CD4-positive, alpha-beta T cell treated with Interleukin-6 at 100 ng/mL for 8 hours (primary cell): ENCODE measurements around the gene NFX1.
A peak's percentile ranks its signal among the peaks of the same experiment; 100 is the strongest.
"Not testable (repeated sequence)": the region's sequence is repeated elsewhere in the genome, so short reads cannot be mapped to it uniquely, and the experiment has no call there.

Experiments
- DNase-seq: peaks from one replicate; pipeline ENCODE4 v3.0.0-alpha.2; 2020; ENCODE audit warnings: mixed read lengths, low spot score

The NFX1 gene

GRCh38 chr9:33364127-33364526 lies 73.8 kb downstream of the NFX1 start:
- no peak for DNase-seq

- DNase-seq: not testable (repeated sequence)
Measured at GRCh38 chr9:33364814-33365213, 74.5 kb downstream of the NFX1 start.

- DNase-seq: no peak
Measured at GRCh38 chr9:33366979-33367480, 76.7 kb downstream of the NFX1 start.

- no peak for DNase-seq
Measured at GRCh38 chr9:33372900-33373299, 82.6 kb downstream of the NFX1 start.

GRCh38 chr9:33374190-33374589 lies 83.9 kb downstream of the NFX1 start:
- DNase-seq: no peak

- DNase-seq: peak; percentile 72
Measured at GRCh38 chr9:33374634-33375237, 84.4 kb downstream of the NFX1 start.

GRCh38 chr9:33375238-33375840 lies 85.0 kb downstream of the NFX1 start:
- DNase-seq: no peak

- DNase-seq: no peak
Measured at GRCh38 chr9:33375841-33376321, 85.6 kb downstream of the NFX1 start.

GRCh38 chr9:33377089-33377715 lies 86.9 kb downstream of the NFX1 start:
- no peak for DNase-seq

GRCh38 chr9:33378121-33378795 lies 87.9 kb downstream of the NFX1 start:
- DNase-seq: no peak

- no peak for DNase-seq
Measured at GRCh38 chr9:33379666-33380389, 89.5 kb downstream of the NFX1 start.

- DNase-seq: no peak
Measured at GRCh38 chr9:33380390-33381094, 90.2 kb downstream of the NFX1 start.

- DNase-seq: no peak
Measured at GRCh38 chr9:33381231-33381791, 91.0 kb downstream of the NFX1 start.

GRCh38 chr9:33382397-33382796 lies 92.1 kb downstream of the NFX1 start:
- not testable (repeated sequence) for DNase-seq

GRCh38 chr9:33383396-33383795 lies 93.1 kb downstream of the NFX1 start:
- DNase-seq: not testable (repeated sequence)

- not testable (repeated sequence) for DNase-seq
Measured at GRCh38 chr9:33385536-33385935, 95.2 kb downstream of the NFX1 start.

GRCh38 chr9:33385979-33386640 lies 95.8 kb downstream of the NFX1 start:
- not testable (repeated sequence) for DNase-seq

GRCh38 chr9:33386641-33386996 lies 96.3 kb downstream of the NFX1 start:
- not testable (repeated sequence) for DNase-seq

GRCh38 chr9:33386998-33387397 lies 96.7 kb downstream of the NFX1 start:
- DNase-seq: not testable (repeated sequence)
